Activated naive CD4-positive, alpha-beta T cell treated with anti-CD3 and anti-CD28 coated beads, Interleukin-2, amount 50 U/mL, for 24 hours (primary cell): ENCODE results near the gene RBM4B.
"Not testable (repeated sequence)": the region's sequence is repeated elsewhere in the genome, so short reads cannot be mapped to it uniquely, and the experiment has no call there.

Experiments used
- H3K27ac Mint-ChIP-seq: one replicate; pipeline ENCODE4 v1.8.0; 2021; ENCODE audit warnings: mild to moderate bottlenecking, mixed read lengths
- H3K27me3 Mint-ChIP-seq: one replicate; pipeline ENCODE4 v1.8.0; 2021; ENCODE audit warnings: mixed read lengths
- H3K36me3 Mint-ChIP-seq: one replicate; pipeline ENCODE4 v1.8.0; 2021; ENCODE audit warnings: mixed read lengths
- H3K4me1 Mint-ChIP-seq: one replicate; pipeline ENCODE4 v1.8.0; 2021; ENCODE audit warnings: mixed read lengths
- H3K4me3 Mint-ChIP-seq: one replicate; pipeline ENCODE4 v1.8.0; 2021; ENCODE audit warnings: mild to moderate bottlenecking, mixed read lengths
- H3K9me3 Mint-ChIP-seq: one replicate; pipeline ENCODE4 v1.8.0; 2021; ENCODE audit warnings: mixed read lengths

Gene RBM4B

DNA sequence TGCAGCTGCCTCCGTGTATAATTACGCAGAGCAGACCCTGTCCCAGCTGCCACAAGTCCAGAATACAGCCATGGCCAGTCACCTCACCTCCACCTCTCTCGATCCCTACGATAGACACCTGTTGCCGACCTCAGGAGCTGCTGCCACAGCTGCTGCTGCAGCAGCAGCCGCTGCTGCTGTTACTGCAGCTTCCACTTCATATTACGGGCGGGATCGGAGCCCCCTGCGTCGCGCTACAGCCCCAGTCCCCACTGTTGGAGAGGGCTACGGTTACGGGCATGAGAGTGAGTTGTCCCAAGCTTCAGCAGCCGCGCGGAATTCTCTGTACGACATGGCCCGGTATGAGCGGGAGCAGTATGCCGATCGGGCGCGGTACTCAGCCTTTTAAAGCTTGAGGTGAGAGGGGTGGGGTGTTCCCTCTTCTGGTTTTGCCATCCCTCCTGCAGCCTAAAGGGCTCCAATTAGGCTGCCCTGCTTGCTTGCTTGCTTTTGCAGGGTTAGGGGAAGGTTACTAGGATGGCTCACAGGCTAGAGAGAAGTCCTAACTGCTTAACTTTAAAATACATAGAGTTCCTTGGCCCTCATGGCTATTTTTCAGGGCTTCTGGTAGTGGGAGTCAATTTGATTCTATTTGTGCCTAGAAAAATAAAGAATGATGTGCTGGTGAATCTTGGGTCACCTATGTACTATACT is 33.8 kb downstream of the RBM4B start:
- H3K9me3 Mint-ChIP-seq = no peaks in the 10 kb centered on the region
- peak overlapping the region; percentile 91 for H3K4me3 Mint-ChIP-seq
- peaks cover 85% of the 10 kb centered on the region for H3K4me1 Mint-ChIP-seq
- H3K27me3 Mint-ChIP-seq = no peaks in the 10 kb centered on the region
- peak overlapping the region; percentile 38 for H3K27ac Mint-ChIP-seq
- H3K36me3 Mint-ChIP-seq = peaks cover 59% of the 10 kb centered on the region

DNA sequence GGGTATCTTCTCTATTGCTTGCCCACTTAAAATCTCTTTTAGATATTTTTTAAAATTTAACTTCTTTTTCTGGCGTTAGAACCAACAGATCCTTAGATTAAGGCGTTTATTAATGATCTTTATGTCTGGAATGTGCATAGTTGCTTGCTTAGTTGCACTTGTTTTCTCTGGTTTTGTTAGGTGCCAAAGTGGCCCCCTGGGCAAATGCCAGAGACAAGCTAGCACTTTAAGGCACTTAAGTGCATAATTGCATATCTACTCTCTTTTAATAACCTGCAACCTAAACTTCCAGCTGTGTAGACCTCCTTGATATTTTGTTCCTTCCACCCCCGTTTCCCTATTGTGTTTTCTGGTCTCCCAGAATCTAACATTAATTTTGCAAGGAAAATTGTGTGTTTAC is 35.9 kb downstream of the RBM4B start:
- H3K27me3 Mint-ChIP-seq = no peaks in the 10 kb centered on the region
- H3K4me1 Mint-ChIP-seq = peaks cover 87% of the 10 kb centered on the region
- peak overlapping the region; percentile 86 for H3K27ac Mint-ChIP-seq
- peak overlapping the region; percentile 91 for H3K4me3 Mint-ChIP-seq
- H3K9me3 Mint-ChIP-seq = no peaks in the 10 kb centered on the region
- H3K36me3 Mint-ChIP-seq = peaks cover 50% of the 10 kb centered on the region

DNA sequence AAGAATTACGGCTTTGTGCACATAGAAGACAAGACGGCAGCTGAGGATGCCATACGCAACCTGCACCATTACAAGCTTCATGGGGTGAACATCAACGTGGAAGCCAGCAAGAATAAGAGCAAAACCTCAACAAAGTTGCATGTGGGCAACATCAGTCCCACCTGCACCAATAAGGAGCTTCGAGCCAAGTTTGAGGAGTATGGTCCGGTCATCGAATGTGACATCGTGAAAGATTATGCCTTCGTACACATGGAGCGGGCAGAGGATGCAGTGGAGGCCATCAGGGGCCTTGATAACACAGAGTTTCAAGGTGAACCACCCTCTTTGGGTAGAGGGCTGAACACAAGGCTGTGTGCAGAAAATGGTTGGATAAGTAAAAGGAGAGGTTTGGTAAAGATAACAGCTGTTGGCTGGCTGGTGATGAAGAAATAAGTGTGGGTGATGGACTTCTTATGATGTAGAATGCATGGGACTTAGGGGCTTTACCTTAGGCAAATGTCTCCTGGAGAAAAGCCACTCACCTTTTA is 37.8 kb downstream of the RBM4B start:
- Mint-ChIP-seq H3K27ac (peak overlapping the region; percentile 89), H3K36me3 (peaks cover 37% of the 10 kb centered on the region), H3K4me1 (peaks cover 67% of the 10 kb centered on the region), H3K4me3 (peak overlapping the region; percentile 91)
- H3K9me3 Mint-ChIP-seq, H3K27me3 Mint-ChIP-seq: not testable (repeated sequence)

- Mint-ChIP-seq H3K4me1 (peaks cover 67% of the 10 kb centered on the region), H3K4me3 (peak overlapping the region; percentile 91), H3K27ac (peak overlapping the region; percentile 95), H3K36me3 (peaks cover 40% of the 10 kb centered on the region), H3K27me3 (no peaks in the 10 kb centered on the region), H3K9me3 (no peaks in the 10 kb centered on the region)
Measured at GRCh38 chr11:66639066-66639813, 38.4 kb downstream of the RBM4B start.

DNA sequence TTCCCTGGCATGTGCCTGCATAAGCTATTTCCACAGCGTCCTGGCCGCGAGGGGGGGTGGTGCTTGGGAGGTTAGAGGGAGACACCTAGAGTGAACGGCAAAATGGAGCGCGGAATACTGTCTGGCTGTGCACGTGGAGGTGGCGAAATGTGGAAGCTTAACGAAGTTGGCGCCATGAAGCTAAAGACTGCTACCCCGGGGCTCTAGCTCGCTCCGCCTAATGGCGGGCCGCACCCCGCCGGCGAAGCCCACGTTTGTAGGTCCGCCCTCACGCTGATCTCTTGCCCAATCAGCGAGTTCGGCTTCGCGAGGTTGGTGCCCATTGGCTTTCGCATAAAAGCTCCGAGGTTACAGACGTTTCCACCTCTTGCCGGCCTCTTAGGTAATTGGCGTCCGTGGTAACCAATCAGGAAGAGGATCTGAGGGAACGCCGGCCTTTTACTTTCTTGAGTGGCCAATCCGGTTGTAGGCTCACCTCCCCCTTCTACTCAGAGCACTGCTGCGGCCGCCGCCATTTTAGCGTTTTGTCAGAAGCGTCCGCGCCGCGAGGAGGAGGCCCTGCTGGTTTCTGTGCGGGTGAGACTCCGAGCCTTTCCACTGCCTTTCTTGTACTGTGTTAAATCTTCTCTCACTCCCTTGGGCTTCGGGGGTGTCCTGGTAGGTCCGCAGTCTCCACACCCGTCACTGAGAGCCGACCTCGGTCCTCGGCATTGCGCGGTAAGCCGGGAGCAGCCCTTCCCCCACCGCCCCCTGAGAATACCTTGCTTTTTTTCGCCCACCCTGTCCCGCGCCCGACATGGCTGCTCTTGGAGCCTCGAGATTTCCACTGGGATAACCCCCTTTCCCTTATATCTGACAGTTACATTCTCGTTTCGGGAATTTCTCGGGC is 39.3 kb downstream of the RBM4B start, which contains the start of gene RBM4:
Gene RBM4, plus strand, starts transcription at position 527 of the 889 bp plus-strand sequence. CDS start 1,009 bp downstream, outside the sequence.
- H3K9me3 Mint-ChIP-seq = no peaks in the 10 kb centered on the region
- peak within 1 kb of the TSS; percentile 91 for H3K4me3 Mint-ChIP-seq
- H3K4me1 Mint-ChIP-seq = peaks cover 62% of the 10 kb centered on the region
- peaks cover 39% of the 10 kb centered on the region for H3K36me3 Mint-ChIP-seq
- H3K27me3 Mint-ChIP-seq = no peaks in the 10 kb centered on the region
- H3K27ac Mint-ChIP-seq = peak within 1 kb of the TSS; percentile 95

DNA sequence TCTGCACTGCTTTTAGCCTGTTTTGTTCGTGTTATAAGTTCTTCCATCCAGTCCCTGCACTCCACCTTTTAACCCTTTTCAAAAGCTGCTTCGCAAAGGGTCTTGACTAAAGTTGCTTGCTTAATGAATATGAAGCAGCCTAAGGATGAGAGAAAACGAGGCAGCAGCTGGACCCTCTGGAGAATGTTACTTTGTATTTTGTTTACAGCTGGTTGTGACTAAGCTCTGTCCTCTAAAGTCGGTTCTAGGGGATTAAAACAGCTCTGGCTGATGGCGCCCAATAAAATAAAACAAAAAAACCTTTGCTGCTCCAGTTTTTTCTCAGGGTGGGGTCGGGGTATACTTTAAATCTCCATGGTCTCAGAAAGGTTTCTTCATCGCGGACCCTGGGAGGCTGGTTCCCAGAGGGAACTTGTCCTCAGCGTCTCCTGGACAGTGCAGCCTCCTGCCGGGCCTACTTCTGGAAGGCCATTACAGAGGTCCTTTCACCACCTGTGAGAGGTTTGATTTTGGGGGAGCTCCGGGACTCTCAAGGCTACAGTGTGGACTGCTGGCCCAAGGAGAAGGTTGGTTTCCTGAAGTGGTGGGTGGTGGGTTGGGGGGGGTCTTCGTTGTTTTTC is 40.0 kb downstream of the RBM4B start:
- H3K36me3 Mint-ChIP-seq = peaks cover 31% of the 10 kb centered on the region
- no peaks in the 10 kb centered on the region for H3K9me3 Mint-ChIP-seq
- H3K27ac Mint-ChIP-seq = peak overlapping the region; percentile 95
- peak overlapping the region; percentile 91 for H3K4me3 Mint-ChIP-seq
- H3K27me3 Mint-ChIP-seq = no peaks in the 10 kb centered on the region
- H3K4me1 Mint-ChIP-seq = peaks cover 54% of the 10 kb centered on the region

DNA sequence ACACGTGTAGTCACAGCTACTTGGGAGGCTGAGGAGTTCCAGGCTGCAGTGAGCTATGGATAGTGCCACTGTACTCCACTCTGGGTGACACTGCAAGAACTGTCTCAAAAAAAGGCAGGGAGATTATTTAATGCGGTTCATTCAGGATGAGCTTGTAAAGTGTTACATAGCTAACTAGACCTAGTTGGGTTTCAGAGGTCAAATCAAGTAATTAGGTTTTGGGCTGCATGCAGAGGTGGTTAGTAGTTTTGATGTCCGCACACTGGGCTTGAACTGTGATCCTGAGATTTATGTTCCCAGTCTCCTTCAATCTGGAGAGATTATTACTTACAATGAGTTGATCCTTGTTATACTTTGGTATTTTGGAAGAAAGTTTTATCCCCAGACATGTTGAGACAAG is 41.3 kb downstream of the RBM4B start:
- H3K4me1 Mint-ChIP-seq = peaks cover 48% of the 10 kb centered on the region
- no peak overlapping the region for H3K4me3 Mint-ChIP-seq
- H3K9me3 Mint-ChIP-seq = no peaks in the 10 kb centered on the region
- H3K27me3 Mint-ChIP-seq = no peaks in the 10 kb centered on the region
- peaks cover 28% of the 10 kb centered on the region for H3K36me3 Mint-ChIP-seq
- no peak overlapping the region for H3K27ac Mint-ChIP-seq

GRCh38 chr11:66632952-66633351 is 44.7 kb downstream of the RBM4B start:
- Mint-ChIP-seq H3K36me3 (peaks cover 17% of the 10 kb centered on the region), H3K9me3 (no peaks in the 10 kb centered on the region), H3K4me3 (no peak overlapping the region), H3K27ac (no peak overlapping the region), H3K4me1 (peaks cover 48% of the 10 kb centered on the region), H3K27me3 (no peaks in the 10 kb centered on the region)

DNA sequence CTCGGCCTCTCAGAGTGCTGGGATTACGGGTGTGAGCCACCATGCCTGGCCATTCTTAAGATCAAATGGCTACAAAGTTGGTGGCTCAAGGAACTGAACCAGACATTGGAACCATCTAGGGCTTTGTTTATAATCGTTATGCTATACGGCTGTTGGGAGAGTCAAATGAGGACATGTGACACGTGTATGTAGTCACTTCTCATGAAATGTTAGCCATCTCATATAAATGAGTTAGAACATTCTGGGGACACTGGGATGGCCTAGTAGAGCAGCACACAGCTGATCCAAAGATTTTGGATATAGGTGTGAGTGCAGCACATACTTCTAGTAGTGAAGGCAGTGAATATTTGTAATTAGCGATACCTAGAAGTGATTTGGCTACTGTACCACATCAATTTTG is 45.8 kb downstream of the RBM4B start:
- peak overlapping the region; percentile 35 for H3K27ac Mint-ChIP-seq
- H3K36me3 Mint-ChIP-seq = peaks cover 21% of the 10 kb centered on the region
- no peaks in the 10 kb centered on the region for H3K27me3 Mint-ChIP-seq
- no peak overlapping the region for H3K4me3 Mint-ChIP-seq
- no peaks in the 10 kb centered on the region for H3K9me3 Mint-ChIP-seq
- H3K4me1 Mint-ChIP-seq = peaks cover 48% of the 10 kb centered on the region

DNA sequence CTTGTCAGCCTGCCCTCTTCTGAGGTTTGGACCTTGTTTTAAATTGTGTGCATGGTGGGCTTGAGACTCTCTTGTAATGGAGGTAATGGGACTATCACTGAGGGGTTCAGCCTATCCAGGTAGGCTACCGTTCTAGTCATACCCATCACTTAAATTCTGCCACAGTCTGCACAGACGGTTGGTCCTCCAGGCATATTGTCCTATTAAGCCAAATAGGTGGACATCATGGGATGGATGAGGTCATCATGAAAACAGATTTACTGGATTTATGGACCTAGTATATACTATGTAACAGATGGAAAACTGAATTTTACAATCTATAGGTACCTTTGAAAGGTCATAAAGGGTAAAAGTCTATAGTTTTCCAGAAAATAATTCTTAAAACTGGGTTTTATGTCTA is 48.3 kb downstream of the RBM4B start:
- Mint-ChIP-seq H3K27ac (no peak overlapping the region), H3K36me3 (peaks cover 17% of the 10 kb centered on the region), H3K4me3 (no peak overlapping the region), H3K27me3 (no peaks in the 10 kb centered on the region), H3K4me1 (peaks cover 58% of the 10 kb centered on the region), H3K9me3 (no peaks in the 10 kb centered on the region)

DNA sequence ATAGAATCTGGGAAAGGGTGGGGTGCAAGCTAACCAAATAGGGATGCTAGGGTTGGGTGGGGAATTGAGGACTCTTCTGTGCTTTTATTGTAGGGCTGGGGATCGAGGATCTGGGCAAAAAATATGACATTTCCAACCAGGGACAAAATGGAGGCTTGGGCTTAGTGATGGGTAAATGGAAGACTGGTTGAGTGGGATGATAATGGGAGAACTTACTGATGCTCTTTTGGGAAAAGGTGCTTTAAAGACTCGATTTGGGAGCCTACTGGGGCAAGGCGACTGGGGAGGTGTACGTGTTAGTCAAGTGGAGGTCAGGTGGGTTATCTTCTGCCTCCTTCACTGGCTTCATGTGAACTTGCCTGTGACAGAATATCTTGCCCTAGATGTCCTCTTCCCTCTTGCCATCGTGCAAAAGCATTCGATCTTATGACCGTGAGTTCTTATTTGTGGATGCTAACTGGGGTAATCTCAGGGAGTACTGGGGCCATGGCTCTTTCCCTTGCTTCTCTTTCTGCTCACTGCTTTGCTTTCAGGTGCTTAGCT is 49.6 kb downstream of the RBM4B start:
- Mint-ChIP-seq H3K4me3 (no peak overlapping the region), H3K36me3 (peaks cover 25% of the 10 kb centered on the region), H3K9me3 (no peaks in the 10 kb centered on the region), H3K27me3 (no peaks in the 10 kb centered on the region), H3K27ac (no peak overlapping the region), H3K4me1 (peaks cover 65% of the 10 kb centered on the region)

DNA sequence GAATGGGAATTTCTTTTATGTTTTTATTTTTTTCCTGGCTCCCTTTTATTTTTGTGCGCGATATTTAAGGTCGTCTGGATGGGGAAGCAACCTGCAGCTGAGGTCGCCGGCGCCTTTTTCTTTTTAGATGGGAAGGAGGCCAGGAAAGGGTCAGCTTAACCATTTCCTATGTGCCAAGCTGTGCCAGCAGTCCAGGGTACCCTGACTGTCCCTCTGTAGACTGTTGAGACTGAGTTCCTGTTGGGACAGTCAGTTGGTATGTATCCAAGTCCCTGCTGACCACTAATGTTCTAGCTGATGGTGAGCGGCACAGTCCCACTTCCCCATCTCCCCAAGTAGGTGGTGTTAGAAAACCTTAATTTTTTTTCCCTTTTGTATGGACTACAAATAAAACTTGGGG is 50.8 kb downstream of the RBM4B start:
- H3K9me3 Mint-ChIP-seq = no peaks in the 10 kb centered on the region
- peaks cover 24% of the 10 kb centered on the region for H3K36me3 Mint-ChIP-seq
- H3K4me3 Mint-ChIP-seq = no peak overlapping the region
- no peaks in the 10 kb centered on the region for H3K27me3 Mint-ChIP-seq
- H3K4me1 Mint-ChIP-seq = peaks cover 73% of the 10 kb centered on the region
- no peak overlapping the region for H3K27ac Mint-ChIP-seq

DNA sequence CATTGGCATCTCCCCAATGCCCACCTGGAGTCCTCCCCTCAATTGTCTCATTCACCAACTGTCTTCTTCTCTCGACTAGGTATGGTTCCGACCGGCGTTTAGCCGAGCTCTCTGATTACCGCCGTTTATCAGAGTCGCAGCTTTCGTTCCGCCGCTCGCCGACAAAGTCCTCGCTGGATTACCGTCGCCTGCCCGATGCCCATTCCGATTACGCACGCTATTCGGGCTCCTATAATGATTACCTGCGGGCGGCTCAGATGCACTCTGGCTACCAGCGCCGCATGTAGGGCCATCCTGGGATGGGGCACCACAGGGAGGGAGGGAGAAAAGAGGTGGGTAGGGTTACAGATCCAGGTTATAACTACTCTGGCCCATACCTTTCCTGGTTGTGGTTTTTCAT is 51.3 kb downstream of the RBM4B start:
- Mint-ChIP-seq H3K9me3 (no peaks in the 10 kb centered on the region), H3K36me3 (peaks cover 23% of the 10 kb centered on the region), H3K4me3 (no peak overlapping the region), H3K4me1 (peaks cover 76% of the 10 kb centered on the region), H3K27ac (no peak overlapping the region), H3K27me3 (no peaks in the 10 kb centered on the region)

DNA sequence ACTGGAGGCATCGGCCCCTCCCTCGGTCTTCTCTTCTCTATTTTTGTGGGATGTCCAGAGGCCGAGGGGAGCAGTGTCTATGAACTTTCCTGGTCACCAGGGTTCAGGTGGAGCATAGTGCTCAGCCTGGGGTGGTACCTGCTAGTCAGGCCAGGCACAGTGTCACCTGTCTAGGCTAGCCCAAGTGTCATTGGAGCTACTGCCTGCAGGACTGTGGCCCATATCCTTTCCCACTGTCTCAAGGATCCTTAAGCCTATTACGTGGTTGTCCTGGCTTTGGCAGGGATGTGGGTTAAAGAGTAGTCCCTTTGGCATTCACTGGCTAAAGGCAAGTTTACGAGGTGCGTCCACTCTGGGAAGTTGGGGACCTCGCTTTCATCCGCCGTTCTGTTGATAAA is 51.9 kb downstream of the RBM4B start:
- H3K4me1 Mint-ChIP-seq = peaks cover 81% of the 10 kb centered on the region
- H3K27me3 Mint-ChIP-seq = no peaks in the 10 kb centered on the region
- no peaks in the 10 kb centered on the region for H3K9me3 Mint-ChIP-seq
- peaks cover 23% of the 10 kb centered on the region for H3K36me3 Mint-ChIP-seq
- H3K4me3 Mint-ChIP-seq = no peak overlapping the region
- no peak overlapping the region for H3K27ac Mint-ChIP-seq
